HepG2 (cell line): ENCODE results near the gene NUP214. TPM values are rescaled to one million over a fixed set of nuclear protein-coding genes. Genes with fewer than 3 reads are reported as not detected.

Source experiments
- IKZF1 ChIP-seq: fragments of 450-650 bp; IDR thresholded peaks from 2 replicates; pipeline ENCODE4 v1.7.1; 2016
- KIAA2018 ChIP-seq: sonication (generic); formaldehyde crosslinking; IDR thresholded peaks from 2 replicates; pipeline ENCODE4 v1.5.0; 2020; ENCODE audit warnings: mild to moderate bottlenecking, missing genetic modification reagents, borderline replicate concordance
- MED13 ChIP-seq: sonication (generic); formaldehyde crosslinking; IDR thresholded peaks from 2 replicates; pipeline ENCODE4 v1.5.0; 2020; ENCODE audit warnings: missing genetic modification reagents
- RCOR2 ChIP-seq: IDR thresholded peaks from 2 replicates; pipeline ENCODE4 v1.6.1; 2016; ENCODE audit warnings: missing biosample characterization, missing genetic modification reagents
- SOX5 ChIP-seq: IDR thresholded peaks from 2 replicates; pipeline ENCODE4 v1.6.1; 2016; ENCODE audit warnings: borderline replicate concordance
- ZNF746 ChIP-seq: sonication (generic); formaldehyde crosslinking; IDR thresholded peaks from 2 replicates; pipeline ENCODE4 v1.8.0; 2022; ENCODE audit warnings: mild to moderate bottlenecking, missing genetic modification reagents
- polyA plus RNA-seq, 8 experiments: library from polyadenylated mRNA; depleted of rRNA in 3 of 8; stranded (reverse) in 7 of 8; unstranded in 1 of 8; fragments of >200 nt; fragmentation: Illumina TruSeq in 4 of 8; extraction: Trizol in 4 of 8; gene quantifications; 2 replicates each; pipeline versions ENCODE4 v1.2.1 to v1.2.3, GENCODE V29; 2011 to 2016; ENCODE audit warnings: low read depth in 4 of 8, missing spikeins in 1 of 8, mixed read lengths in 1 of 8; ENCODE audit not compliant: insufficient read depth in 1 of 8
- total RNA-seq, 5 experiments: library from RNA; depleted of rRNA; stranded (reverse); fragments of >200 nt; fragmentation: Illumina TruSeq; extraction: Trizol; gene quantifications; 2 replicates each; pipeline ENCODE4 v1.2.3, GENCODE V29; 2016; ENCODE audit warnings: low read depth in 1 of 5
- TF ChIP-seq, protein P1 (sequence below): sonication (generic); formaldehyde crosslinking; IDR thresholded peaks from 2 replicates; pipeline ENCODE4 v1.4.0; 2020; ENCODE audit warnings: missing genetic modification reagents
- TF ChIP-seq, protein P2 (sequence below), 2 experiments: IDR thresholded peaks; 2 replicates each; pipeline ENCODE4 v1.6.1; 2011 to 2012; ENCODE audit warnings: low read length in 2 of 2, borderline replicate concordance in 1 of 2, low read depth in 1 of 2, mild to moderate bottlenecking in 1 of 2, moderate library complexity in 1 of 2
- TF ChIP-seq, protein P3 (sequence below): sonication (generic); IDR thresholded peaks from 2 replicates; pipeline ENCODE4 v1.6.1; 2016; ENCODE audit warnings: low read depth, borderline replicate concordance
- TF ChIP-seq, protein P4 (sequence below): fragments of 450-650 bp; IDR thresholded peaks from 2 replicates; pipeline ENCODE4 v1.6.1; 2017

The NUP214 gene
- total and polyA plus RNA-seq, 2 of the 13 experiments (the other 11 are each of a cell fraction or from before 2014, with no cell fraction given) = 8.4 to 16.0 TPM

DNA sequence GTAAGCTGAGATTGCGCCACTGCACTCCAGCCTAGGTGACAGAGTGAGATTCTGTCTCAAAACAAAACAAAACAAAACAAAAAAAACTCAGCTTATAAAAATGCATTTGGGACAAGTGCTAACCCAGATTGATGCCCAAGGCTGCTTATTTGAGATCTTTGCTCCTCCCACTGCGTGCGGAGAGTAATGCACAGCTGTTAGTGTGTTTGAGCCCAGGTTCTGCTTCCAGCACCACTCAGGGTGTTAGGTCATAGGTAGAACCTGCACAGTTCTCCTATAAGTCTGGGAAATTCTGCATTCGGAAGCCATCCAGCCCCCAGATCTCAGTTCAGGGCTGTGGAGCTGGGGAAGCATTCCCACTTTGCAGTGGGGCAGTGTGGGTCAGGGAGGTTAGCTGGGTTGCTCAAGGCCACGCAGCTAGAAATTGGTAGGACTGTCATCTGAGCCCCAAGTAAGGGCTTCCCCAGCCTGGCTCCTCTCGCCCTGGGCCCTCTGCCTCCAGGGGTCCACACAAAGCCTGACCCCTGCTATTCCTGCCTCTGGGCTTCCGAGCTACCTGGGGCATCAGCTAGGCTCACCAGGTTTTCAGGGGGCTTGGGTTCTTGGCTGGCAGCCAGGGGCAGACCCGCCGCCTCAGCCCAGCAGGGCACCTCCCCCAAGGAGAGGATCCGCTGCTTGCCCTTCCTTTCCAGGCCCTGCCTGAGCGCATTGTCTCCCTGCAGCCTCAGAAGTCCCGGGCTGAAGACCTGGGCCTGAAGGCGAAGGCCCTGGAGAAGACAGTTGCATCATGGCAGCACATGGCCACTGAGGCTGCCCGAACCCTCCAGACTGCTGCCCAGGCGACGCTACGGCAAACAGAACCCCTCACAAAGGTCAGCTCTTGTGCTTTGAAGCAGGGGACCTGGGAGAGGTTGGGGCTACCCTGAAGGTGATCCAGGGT lies 46.7 kb upstream of the NUP214 start (continued):
- TF ChIP-seq, protein P1, sequence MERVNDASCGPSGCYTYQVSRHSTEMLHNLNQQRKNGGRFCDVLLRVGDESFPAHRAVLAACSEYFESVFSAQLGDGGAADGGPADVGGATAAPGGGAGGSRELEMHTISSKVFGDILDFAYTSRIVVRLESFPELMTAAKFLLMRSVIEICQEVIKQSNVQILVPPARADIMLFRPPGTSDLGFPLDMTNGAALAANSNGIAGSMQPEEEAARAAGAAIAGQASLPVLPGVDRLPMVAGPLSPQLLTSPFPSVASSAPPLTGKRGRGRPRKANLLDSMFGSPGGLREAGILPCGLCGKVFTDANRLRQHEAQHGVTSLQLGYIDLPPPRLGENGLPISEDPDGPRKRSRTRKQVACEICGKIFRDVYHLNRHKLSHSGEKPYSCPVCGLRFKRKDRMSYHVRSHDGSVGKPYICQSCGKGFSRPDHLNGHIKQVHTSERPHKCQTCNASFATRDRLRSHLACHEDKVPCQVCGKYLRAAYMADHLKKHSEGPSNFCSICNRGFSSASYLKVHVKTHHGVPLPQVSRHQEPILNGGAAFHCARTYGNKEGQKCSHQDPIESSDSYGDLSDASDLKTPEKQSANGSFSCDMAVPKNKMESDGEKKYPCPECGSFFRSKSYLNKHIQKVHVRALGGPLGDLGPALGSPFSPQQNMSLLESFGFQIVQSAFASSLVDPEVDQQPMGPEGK (CRISPR knock-in tag) = peak; percentile 37; the same call in 1 of the 2 replicates
- TF ChIP-seq RCOR2 (CRISPR knock-in tag) (no peak), SOX5 (CRISPR knock-in tag) (no peak), KIAA2018 (CRISPR knock-in tag) (no peak), IKZF1 (no peak), MED13 (CRISPR knock-in tag) (no peak), ZNF746 (no peak)
- TF ChIP-seq, protein P2, sequence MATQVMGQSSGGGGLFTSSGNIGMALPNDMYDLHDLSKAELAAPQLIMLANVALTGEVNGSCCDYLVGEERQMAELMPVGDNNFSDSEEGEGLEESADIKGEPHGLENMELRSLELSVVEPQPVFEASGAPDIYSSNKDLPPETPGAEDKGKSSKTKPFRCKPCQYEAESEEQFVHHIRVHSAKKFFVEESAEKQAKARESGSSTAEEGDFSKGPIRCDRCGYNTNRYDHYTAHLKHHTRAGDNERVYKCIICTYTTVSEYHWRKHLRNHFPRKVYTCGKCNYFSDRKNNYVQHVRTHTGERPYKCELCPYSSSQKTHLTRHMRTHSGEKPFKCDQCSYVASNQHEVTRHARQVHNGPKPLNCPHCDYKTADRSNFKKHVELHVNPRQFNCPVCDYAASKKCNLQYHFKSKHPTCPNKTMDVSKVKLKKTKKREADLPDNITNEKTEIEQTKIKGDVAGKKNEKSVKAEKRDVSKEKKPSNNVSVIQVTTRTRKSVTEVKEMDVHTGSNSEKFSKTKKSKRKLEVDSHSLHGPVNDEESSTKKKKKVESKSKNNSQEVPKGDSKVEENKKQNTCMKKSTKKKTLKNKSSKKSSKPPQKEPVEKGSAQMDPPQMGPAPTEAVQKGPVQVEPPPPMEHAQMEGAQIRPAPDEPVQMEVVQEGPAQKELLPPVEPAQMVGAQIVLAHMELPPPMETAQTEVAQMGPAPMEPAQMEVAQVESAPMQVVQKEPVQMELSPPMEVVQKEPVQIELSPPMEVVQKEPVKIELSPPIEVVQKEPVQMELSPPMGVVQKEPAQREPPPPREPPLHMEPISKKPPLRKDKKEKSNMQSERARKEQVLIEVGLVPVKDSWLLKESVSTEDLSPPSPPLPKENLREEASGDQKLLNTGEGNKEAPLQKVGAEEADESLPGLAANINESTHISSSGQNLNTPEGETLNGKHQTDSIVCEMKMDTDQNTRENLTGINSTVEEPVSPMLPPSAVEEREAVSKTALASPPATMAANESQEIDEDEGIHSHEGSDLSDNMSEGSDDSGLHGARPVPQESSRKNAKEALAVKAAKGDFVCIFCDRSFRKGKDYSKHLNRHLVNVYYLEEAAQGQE (IDR thresholded peaks at IDR 0.05; ENCODE audit: borderline replicate concordance in 1 of 2, low read depth in 1 of 2, low read length in 2 of 2) = no peak
- TF ChIP-seq, protein P3, sequence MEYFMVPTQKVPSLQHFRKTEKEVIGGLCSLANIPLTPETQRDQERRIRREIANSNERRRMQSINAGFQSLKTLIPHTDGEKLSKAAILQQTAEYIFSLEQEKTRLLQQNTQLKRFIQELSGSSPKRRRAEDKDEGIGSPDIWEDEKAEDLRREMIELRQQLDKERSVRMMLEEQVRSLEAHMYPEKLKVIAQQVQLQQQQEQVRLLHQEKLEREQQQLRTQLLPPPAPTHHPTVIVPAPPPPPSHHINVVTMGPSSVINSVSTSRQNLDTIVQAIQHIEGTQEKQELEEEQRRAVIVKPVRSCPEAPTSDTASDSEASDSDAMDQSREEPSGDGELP = no peak
- TF ChIP-seq, protein P4, sequence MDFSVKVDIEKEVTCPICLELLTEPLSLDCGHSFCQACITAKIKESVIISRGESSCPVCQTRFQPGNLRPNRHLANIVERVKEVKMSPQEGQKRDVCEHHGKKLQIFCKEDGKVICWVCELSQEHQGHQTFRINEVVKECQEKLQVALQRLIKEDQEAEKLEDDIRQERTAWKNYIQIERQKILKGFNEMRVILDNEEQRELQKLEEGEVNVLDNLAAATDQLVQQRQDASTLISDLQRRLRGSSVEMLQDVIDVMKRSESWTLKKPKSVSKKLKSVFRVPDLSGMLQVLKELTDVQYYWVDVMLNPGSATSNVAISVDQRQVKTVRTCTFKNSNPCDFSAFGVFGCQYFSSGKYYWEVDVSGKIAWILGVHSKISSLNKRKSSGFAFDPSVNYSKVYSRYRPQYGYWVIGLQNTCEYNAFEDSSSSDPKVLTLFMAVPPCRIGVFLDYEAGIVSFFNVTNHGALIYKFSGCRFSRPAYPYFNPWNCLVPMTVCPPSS = no peak
